ENCODE measurements around the gene RNASEL. TPM values are rescaled to one million over a fixed set of nuclear protein-coding genes. Genes with fewer than 3 reads are reported as not detected.

The RNASEL gene
- polyA plus RNA-seq, 1 of the 3 experiments (the other 2 are of a cell fraction): not detected

- ChIA-PET POLR2A (interaction anchor here (1.1 kb wide), 2 partner anchors 182 to 186 kb away, joined by 3 read pairs; no protein-coding TSS in a partner anchor), CTCF (interaction anchor here (0.9 to 17.7 kb wide), 28 partner anchors 8 to 519 kb away, joined by 3 to 829 read pairs (median 6); partner anchors contain the start of genes NPL and RNASEL)
- Histone ChIP-seq H3K27me3 (ENCODE audit: insufficient read depth) (no peaks in the 10 kb centered on the region), H3K36me3 (replicated peaks in 1 of 2; ENCODE audit: control insufficient read depth in 1 of 2, insufficient read depth in 2 of 2, low read length in 1 of 2) (no peaks in the 10 kb centered on the region), H3K9ac (no peak overlapping the region), H3K27ac (ENCODE audit: low read depth in 2 of 2, low read length in 1 of 2) (no peak overlapping the region), H3K9me2 (no peaks in the 10 kb centered on the region), H2AFZ (ENCODE audit: low read depth) (no peak overlapping the region), H3K9me3 (no peaks in the 10 kb centered on the region), H3K4me1 (ENCODE audit: control insufficient read depth in 1 of 2, insufficient read depth in 2 of 2, low read depth in 1 of 2, low read length in 1 of 2) (peaks cover 0 to 33% of the 10 kb centered on the region in 2 experiments; a peak in 1 of 4 replicates), H3K4me2 (no peak overlapping the region), H3K4me3 (ENCODE audit: low read depth in 2 of 2, low read length in 1 of 2) (no peak overlapping the region), H4K20me1 (ENCODE audit: insufficient read depth) (no peaks in the 10 kb centered on the region), H3K79me2 (ENCODE audit: insufficient read depth) (no peaks in the 10 kb centered on the region), H3F3A (replicated peaks; ENCODE audit: insufficient read depth) (no peaks in the 10 kb centered on the region)
- WGBS (ENCODE audit: low lambda C conversion rate): 81% methylated on average over 11 of the region's 17 CpGs
- TF ChIP-seq RXRA (IDR thresholded peaks at IDR 0.05; ENCODE audit: borderline replicate concordance, low read depth) (no peak), SMC3 (IDR thresholded peaks at IDR 0.05; ENCODE audit: low read depth, low read length) (no peak), POLR2AphosphoS5 (IDR thresholded peaks at IDR 0.05; ENCODE audit: low read depth, low read length) (no peak), JUND (IDR thresholded peaks at IDR 0.05) (no peak), TEAD4 (IDR thresholded peaks at IDR 0.05; ENCODE audit: borderline replicate concordance, insufficient read depth) (no peak), IRF3 (IDR thresholded peaks at IDR 0.05; ENCODE audit: low read depth, low read length) (no peak), FOXM1 (IDR thresholded peaks at IDR 0.05; ENCODE audit: low read depth) (no peak)
- no peak for DNase-seq
Observed at GRCh38 chr1:182600036-182600713, 11.1 kb upstream of the RNASEL start.

DNA sequence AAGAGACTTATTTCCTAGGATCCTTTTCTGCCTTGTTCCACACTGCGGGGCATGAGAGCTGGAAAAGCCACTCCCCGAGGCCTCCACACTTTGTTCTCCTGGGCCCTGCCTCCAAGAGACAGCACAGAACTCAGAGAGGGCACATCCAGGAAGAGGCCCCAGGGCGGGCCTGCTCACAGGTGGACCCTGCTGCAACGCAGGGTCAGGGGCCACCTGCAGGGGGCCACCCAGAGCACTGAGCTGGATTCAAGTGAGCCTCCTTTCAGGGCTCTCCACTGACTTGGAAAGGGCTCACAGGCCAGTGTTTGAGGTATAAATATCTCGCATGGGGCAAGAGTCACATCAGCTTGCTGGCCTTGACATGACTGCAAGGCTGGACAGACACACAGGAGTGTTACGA, 10.3 kb upstream of the RNASEL start:
- Histone ChIP-seq H3F3A (replicated peaks; ENCODE audit: insufficient read depth) (peaks cover 3% of the 10 kb centered on the region), H3K4me3 (ENCODE audit: low read depth in 2 of 2, low read length in 1 of 2) (no peak overlapping the region), H4K20me1 (ENCODE audit: insufficient read depth) (no peaks in the 10 kb centered on the region), H3K36me3 (replicated peaks in 1 of 2; ENCODE audit: control insufficient read depth in 1 of 2, insufficient read depth in 2 of 2, low read length in 1 of 2) (no peaks in the 10 kb centered on the region), H3K9me2 (no peaks in the 10 kb centered on the region), H3K27me3 (ENCODE audit: insufficient read depth) (no peaks in the 10 kb centered on the region), H3K79me2 (ENCODE audit: insufficient read depth) (no peaks in the 10 kb centered on the region), H3K4me1 (ENCODE audit: control insufficient read depth in 1 of 2, insufficient read depth in 2 of 2, low read depth in 1 of 2, low read length in 1 of 2) (peaks cover 0 to 32% of the 10 kb centered on the region in 2 experiments; a peak in 3 of 4 replicates), H3K9ac (no peak overlapping the region), H2AFZ (ENCODE audit: low read depth) (no peak overlapping the region), H3K27ac (ENCODE audit: low read depth in 2 of 2, low read length in 1 of 2) (no peak overlapping the region), H3K9me3 (no peaks in the 10 kb centered on the region), H3K4me2 (no peak overlapping the region)
- CTCF ChIA-PET: interaction anchor here (0.6 to 17.7 kb wide), 13 partner anchors 11 to 188 kb away, joined by 3 to 829 read pairs (median 6); partner anchors contain the start of genes NPL and RNASEL
- peak; percentile 40 for DNase-seq
- no peak for TF ChIP-seq RCOR1 (IDR thresholded peaks at IDR 0.05; ENCODE audit: low read length)
- no peak for TF ChIP-seq GATA2 (CRISPR knock-in tag; IDR thresholded peaks at IDR 0.05)
- TF ChIP-seq IRF3 (IDR thresholded peaks at IDR 0.05; ENCODE audit: low read depth, low read length): no peak
- no peak for TF ChIP-seq RFX5 (IDR thresholded peaks at IDR 0.05; ENCODE audit: low read length)
- TF ChIP-seq NFIC (IDR thresholded peaks at IDR 0.05; ENCODE audit: borderline replicate concordance): no peak
- TF ChIP-seq TEAD4 (IDR thresholded peaks at IDR 0.05; ENCODE audit: borderline replicate concordance, insufficient read depth): no peak
- TF ChIP-seq POLR2AphosphoS5 (IDR thresholded peaks at IDR 0.05; ENCODE audit: low read depth, low read length): no peak
- no peak for TF ChIP-seq FOXJ3 (CRISPR knock-in tag; IDR thresholded peaks at IDR 0.05)
- peak; percentile 44; the same call in 1 of the 2 replicates for TF ChIP-seq CTCF (IDR thresholded peaks at IDR 0.05)
- WGBS (ENCODE audit: low lambda C conversion rate): 86% methylated on average over 4 of the region's 6 CpGs
- POLR2A ChIA-PET: interaction anchor here (1.1 kb wide), 2 partner anchors 187 to 455 kb away, joined by 3 to 4 read pairs; no protein-coding TSS in a partner anchor
